Epidermal melanocyte (primary cell): ENCODE measurements around the gene RIPK1.
"Not testable (repeated sequence)": the region's sequence is repeated elsewhere in the genome, so short reads cannot be mapped to it uniquely, and the experiment has no call there.

ENCODE experiments used
- DNase-seq: peaks from one replicate; pipeline ENCODE4 v3.0.0; 2011; ENCODE audit warnings: low spot score; ENCODE audit not compliant: insufficient read length

The RIPK1 gene

DNA sequence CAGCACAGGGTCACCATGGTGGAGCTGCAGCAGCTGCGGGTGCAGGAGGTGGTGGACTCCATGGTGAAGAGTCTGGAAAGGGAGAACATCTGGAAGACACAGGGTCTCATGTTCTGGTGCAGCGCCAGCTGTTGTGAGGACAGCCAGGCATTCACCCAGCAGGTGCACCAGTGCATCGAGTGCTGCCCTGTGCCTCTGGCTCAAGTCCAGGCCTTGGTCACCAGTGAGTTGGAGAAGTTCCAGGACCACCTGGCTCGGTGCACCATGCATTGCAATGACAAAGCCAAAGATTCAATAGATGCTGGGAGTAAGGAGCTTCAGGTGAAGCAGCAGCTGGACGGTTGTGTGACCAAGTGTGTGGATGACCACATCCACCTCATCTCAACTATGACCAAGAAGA, 22.9 kb upstream of the RIPK1 start:
- DNase-seq = no peak

DNA sequence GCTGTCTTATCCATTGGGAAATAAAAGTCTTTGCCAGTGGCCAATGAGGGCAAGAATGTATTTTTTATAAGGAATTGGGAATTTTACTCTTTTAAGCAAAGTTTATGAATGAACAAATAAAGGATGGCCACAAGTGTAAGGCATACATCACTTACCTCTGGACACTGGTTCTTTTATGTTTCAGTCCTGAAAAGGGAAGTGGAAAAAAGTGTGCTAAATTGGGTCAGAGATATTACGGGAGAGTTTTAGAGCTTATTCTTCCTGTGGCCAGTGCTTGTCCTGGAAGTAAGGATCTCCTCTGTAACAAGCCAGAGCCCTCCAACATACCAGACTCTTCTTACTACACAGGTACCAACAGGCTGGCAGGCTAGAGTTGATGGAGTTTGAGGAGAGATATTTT, 22.5 kb upstream of the RIPK1 start:
- DNase-seq = no peak

DNA sequence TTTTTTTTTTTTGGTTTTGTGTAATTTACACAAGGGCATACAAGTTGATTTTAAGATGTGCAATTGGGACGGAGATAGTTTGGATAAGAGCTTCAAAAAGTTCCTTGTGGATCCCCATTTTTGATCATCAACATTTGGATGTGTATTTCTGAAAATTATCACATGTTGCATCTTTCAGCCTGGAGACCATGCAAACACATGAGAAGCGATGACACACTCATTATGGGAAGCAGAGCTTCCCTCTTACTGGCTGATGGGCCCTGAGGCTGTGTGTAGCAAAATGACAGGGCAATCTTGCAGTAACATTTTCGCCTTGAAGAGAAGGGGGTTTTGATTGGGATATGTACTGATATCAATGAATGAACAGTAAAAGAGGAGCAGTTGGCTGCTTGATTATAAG, 22.0 kb upstream of the RIPK1 start:
- peak; percentile 58 for DNase-seq

DNA sequence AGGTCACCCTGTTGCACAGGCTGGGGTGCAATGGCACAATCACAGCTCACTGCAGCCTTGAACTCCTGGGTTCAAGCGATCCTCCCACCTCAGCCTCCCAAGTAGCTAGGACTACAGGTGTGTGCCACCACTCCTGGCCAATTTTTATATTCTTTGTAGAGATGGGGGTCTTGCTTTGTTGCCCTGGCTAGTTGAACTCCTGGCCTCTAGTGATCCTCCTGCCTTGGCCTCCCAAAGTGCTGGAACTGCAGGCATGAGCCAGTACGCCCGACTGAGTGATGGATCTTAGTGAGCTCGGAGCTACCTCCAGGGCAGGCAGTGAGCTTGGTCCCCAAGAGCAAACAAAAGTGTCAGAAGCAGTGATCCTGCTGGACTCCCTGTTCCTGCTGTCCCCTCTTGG, 20.3 kb upstream of the RIPK1 start:
- not testable (repeated sequence) for DNase-seq

DNA sequence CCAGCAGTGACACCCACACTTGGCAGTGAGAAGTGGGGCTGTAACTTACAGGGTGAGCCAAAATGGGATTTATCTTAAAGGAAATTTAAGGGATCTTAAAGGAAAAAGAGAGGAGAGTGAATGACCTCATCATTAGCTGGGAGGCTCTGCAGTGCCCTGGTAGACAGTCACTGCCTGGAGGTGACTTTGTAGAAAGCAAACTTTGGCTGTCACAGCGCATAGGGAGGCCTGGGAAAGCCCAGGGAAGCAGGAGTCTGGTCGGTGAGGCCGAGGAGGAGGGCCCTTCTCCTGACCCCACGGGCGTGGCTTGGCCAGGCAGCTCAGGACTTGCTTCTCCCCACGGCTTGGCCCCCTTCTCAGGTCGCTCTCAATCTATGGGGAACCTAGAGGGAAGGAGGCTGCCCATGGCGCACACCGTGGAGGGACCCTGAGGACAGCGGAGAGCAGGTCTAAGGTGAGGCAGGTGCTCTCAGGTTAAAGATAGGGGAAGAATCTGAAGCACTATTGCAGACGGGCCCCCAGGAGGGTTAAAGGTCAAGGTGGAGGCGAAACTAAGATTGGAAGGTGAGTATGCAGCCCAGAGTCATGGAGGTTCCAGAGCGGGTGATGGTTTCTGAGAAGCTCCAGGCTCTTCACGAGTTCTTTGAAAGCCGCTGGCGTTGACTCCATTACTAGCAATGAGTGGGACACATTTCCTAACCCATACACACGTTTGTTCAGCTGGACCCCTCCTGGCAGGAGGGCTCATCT, 15.6 kb upstream of the RIPK1 start:
- no peak for DNase-seq

- no peak for DNase-seq
These were observed 15.1 kb upstream of the RIPK1 start for GRCh38 chr6:3053231-3053508.

- not testable (repeated sequence) for DNase-seq
These were observed 13.8 kb upstream of the RIPK1 start for GRCh38 chr6:3054229-3055157.

GRCh38 chr6:3055158-3055499, 13.2 kb upstream of the RIPK1 start:
- not testable (repeated sequence) for DNase-seq

GRCh38 chr6:3057063-3057770, 11.1 kb upstream of the RIPK1 start:
- DNase-seq = no peak

GRCh38 chr6:3058957-3059356, 9.3 kb upstream of the RIPK1 start:
- DNase-seq = no peak

DNA sequence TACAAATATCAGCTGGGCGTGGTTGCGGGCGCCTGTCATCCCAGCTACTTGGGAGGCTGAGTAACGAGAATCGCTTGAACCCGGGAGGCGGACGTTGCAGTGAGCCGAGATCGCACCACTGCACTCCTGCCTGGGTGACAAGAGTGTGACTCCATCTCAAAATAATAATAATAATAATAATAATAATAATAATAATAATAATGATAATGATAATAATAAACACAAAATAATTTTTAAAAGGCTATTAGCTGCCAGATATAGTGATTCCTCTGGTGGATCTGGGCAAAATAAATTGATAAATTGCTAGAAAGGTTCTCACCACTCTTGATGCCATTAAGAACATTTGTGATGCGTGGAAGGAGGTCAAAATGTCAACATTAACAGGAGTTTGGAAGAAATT, 8.2 kb upstream of the RIPK1 start:
- not testable (repeated sequence) for DNase-seq

GRCh38 chr6:3061501-3061941, 6.8 kb upstream of the RIPK1 start:
- DNase-seq = no peak

GRCh38 chr6:3063340-3063732, 5.0 kb upstream of the RIPK1 start:
- not testable (repeated sequence) for DNase-seq

GRCh38 chr6:3063733-3064700, 4.3 kb upstream of the RIPK1 start:
- DNase-seq = peak; percentile 90

- DNase-seq = no peak
These were observed 3.3 kb downstream of the RIPK1 start for GRCh38 chr6:3071568-3071967.

DNA sequence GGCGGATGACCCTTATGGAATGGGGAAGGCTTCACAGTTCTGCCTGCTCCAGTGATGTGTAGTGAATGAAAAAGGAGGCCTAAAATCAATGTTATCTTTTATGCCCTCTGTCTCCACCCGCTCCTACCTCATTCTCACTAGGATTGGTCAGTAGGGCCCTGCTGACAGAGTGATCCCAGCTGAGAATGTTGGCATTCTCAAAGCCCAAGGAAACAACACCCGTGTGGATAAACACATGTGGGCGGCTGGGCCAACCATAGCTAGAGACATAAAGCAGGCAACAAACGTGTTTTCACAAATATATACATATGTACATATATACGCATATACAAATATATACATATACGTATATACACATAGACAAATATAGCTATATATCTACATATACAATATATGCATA, 4.5 kb downstream of the RIPK1 start:
- DNase-seq = no peak

- no peak for DNase-seq
These were observed 5.1 kb downstream of the RIPK1 start for GRCh38 chr6:3073382-3073781.

DNA sequence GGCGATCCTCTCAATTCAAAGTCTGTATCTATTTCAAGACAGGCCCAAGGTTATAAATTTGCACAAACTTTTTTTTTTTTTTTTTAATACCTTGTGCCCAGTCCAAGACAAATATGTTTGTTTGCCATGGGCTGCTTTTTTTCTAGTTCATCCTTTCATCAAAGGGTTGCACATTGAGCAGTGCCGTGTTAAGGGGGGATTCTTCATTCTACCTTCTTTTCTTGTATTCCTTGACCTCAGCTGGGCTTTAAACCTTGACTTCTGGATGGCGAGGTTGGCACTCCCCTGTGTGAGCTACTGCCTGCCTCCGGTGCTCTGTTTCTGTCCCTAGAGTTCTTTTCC, 7.4 kb downstream of the RIPK1 start:
- no peak for DNase-seq

DNA sequence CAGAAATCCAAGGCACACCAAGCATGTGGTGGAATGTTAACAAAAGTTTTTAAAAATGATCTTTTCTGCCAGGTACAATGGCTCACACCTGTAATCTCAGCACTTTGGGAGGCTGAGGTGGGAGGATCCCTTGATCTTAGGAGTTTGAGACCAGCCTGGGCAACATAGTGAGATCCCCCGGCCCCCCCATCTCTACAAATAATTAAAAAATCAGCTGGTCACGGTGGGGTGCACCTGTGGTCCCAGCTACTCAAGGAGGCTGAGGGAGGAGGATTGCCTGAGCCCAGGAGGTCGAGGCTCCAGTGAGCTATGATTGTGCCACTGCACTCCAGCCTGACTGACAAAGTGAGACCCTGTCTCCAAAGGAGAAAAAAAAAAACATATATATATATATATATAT, 8.0 kb downstream of the RIPK1 start:
- no peak for DNase-seq

DNA sequence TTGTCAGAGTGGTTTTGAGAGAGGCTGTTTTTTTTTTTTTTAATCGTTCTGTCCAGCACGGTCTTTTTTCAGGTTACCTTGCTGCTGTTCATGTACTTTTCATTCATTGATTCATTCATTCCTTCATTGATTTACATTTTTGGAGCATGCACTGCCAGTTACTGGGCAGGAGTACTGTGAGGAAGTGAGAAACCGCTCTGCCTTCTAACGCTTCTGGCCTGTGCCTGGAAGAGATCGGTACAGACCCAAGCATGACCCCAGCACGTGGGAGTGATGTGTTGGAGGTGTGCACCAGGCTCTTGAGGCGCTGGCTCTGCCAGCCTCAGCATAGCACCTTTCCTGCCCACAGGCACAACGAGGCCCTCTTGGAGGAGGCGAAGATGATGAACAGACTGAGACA, 9.1 kb downstream of the RIPK1 start:
- no peak for DNase-seq

GRCh38 chr6:3078952-3079351, 10.7 kb downstream of the RIPK1 start:
- not testable (repeated sequence) for DNase-seq
